C4-2B (cell line): ENCODE results near the gene ZNF778.

ENCODE experiments used
- H3K27ac ChIP-seq: fragments of 450-650 bp; 2 replicates; pipeline ENCODE4 v1.5.1; 2017
- ZFX ChIP-seq: fragments of 450-650 bp; IDR thresholded peaks from 2 replicates; pipeline ENCODE4 v1.6.1; 2017
- TF ChIP-seq, protein P1 (sequence below): fragments of 450-650 bp; conservative IDR thresholded peaks from 2 replicates; pipeline ENCODE4 v1.5.1; 2017; ENCODE audit warnings: mild to moderate bottlenecking

ZNF778 gene

DNA sequence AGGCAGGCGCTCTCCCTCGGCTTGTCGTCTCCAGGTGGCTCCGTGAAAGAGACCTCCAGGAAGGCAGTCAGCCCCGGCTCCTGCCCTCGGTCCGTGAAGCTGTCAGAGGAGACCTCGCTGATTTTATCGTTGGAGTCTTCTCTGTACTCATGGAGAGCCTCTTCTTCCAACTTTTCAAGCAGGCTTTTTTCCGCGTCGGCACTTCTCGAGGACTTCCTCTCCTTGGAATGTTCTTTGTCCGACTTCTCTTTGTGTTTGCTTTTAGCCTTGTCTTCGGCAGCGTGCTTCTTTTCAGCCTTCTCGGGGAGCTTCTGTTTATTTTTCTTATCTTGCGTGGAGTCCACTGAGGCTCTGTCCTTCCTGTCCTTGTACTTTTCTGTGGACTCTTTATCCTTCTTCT is 65.0 kb downstream of the ZNF778 start:
- no peak overlapping the region for H3K27ac ChIP-seq
- no peak for TF ChIP-seq ZFX
- TF ChIP-seq, protein P1, sequence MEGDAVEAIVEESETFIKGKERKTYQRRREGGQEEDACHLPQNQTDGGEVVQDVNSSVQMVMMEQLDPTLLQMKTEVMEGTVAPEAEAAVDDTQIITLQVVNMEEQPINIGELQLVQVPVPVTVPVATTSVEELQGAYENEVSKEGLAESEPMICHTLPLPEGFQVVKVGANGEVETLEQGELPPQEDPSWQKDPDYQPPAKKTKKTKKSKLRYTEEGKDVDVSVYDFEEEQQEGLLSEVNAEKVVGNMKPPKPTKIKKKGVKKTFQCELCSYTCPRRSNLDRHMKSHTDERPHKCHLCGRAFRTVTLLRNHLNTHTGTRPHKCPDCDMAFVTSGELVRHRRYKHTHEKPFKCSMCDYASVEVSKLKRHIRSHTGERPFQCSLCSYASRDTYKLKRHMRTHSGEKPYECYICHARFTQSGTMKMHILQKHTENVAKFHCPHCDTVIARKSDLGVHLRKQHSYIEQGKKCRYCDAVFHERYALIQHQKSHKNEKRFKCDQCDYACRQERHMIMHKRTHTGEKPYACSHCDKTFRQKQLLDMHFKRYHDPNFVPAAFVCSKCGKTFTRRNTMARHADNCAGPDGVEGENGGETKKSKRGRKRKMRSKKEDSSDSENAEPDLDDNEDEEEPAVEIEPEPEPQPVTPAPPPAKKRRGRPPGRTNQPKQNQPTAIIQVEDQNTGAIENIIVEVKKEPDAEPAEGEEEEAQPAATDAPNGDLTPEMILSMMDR: no peak

DNA sequence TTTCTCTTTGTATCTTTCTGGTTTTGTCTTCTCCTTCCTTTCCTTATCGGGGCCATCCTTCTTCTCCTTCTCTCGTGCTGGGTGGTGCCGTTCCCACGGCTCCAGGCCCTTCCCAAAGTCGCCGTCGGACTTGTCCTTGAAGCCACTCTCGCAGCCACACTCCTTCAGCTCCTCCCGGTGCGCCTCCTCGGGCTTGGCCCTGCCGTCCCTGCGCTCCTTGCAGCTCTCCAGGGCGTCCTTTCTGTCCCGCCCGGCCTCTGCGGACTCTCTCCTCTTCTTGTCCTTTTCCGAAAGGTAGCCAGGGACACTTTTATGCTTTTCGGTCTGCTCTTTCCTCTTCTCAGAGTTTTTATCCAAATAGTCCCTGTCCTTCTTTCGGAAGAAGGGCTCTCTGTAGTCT is 65.9 kb downstream of the ZNF778 start:
- no peak overlapping the region for H3K27ac ChIP-seq
- TF ChIP-seq ZFX: no peak
- TF ChIP-seq, protein P1: no peak

DNA sequence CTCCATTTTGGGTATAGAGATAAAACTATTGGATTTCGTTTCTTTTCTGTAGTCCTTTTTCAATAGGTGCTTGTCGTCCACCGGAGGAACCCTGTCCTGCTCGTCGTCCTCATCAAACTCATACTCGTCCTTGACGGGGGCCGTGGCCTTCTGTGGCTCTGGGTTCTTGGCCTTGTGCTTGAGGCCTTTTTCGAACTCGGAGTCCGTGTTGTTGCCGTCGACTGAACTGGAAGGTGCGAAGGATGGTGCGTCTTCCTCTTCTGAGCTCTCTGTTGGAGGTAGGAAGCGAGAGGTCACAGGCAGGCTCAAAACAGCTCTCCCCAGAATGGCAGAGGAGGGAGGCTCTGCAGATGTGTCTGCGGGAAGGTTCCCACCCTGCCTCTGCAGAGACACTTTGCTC is 67.9 kb downstream of the ZNF778 start:
- H3K27ac ChIP-seq: no peak overlapping the region
- TF ChIP-seq ZFX: no peak
- TF ChIP-seq, protein P1: no peak

DNA sequence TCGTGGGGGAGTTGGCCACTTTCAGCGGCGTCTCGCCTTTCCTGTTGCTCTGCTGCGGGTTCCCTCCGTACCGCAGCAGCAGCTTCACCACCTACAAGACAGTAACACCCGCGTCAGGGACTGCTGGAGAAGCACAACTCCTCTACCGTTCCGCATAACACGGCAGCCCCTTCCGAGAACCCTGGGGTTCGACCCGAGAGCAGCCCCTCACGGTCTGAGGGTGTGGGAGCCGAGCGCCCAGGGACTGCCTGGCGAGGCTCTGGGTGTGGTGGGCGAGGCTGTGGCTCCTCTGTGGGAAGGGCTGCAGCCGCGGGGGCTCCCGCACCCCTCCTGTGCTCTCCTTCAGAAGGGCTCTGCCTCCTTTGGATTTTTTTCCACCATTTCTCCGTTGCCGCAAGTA is 68.6 kb downstream of the ZNF778 start:
- no peak for TF ChIP-seq ZFX
- TF ChIP-seq, protein P1: no peak
- no peak overlapping the region for H3K27ac ChIP-seq
